ENCODE results near the gene NR3C2.

The NR3C2 gene

DNA sequence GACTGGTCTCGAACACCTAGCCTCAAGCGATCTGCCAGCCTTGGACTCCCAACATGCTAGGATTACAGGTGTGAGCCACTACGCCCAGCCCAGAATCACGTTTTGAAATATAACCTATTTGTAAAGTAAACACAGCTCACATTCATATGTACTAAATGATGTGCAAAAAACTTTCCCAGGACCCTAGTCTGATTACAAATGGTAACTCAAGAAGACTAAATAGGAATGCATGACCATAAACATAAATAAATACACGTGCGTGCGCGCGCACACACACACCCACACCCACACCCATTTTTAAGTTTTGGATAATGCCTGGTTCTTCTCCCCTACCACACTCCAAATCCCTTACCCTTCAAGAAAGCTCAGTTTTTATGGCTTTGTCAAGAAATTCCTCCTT, 163.9 kb downstream of the NR3C2 start:
- no peak for DNase-seq (ENCODE audit: low read depth)
- TF ChIP-seq, protein P1, sequence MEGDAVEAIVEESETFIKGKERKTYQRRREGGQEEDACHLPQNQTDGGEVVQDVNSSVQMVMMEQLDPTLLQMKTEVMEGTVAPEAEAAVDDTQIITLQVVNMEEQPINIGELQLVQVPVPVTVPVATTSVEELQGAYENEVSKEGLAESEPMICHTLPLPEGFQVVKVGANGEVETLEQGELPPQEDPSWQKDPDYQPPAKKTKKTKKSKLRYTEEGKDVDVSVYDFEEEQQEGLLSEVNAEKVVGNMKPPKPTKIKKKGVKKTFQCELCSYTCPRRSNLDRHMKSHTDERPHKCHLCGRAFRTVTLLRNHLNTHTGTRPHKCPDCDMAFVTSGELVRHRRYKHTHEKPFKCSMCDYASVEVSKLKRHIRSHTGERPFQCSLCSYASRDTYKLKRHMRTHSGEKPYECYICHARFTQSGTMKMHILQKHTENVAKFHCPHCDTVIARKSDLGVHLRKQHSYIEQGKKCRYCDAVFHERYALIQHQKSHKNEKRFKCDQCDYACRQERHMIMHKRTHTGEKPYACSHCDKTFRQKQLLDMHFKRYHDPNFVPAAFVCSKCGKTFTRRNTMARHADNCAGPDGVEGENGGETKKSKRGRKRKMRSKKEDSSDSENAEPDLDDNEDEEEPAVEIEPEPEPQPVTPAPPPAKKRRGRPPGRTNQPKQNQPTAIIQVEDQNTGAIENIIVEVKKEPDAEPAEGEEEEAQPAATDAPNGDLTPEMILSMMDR (IDR thresholded peaks at IDR 0.05; ENCODE audit: insufficient read depth, low read depth, low read length, missing control alignments) = no peak
- no peak overlapping the region for H3K4me3 ChIP-seq (ENCODE audit: low read depth, low read length)

DNA sequence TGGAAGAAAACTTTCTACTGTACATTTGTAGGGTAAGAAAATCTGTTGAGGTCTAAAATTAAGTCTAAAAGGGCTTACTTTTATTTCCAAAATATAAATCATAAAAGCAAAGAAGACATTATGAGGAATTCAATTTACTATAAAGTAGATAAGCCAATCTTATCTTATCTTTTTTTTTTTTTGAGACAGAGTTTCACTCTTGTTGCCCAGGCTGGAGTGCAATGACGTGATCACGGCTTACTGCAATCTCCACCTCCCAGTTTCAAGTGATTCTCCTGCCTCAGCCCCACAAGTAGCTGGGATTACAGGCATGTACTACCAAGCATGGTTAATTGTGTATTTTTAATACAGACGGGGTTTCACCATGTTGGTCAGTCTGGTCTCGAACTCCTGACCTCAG, 166.9 kb downstream of the NR3C2 start:
- no peak overlapping the region for H3K4me3 ChIP-seq (ENCODE audit: low read depth, low read length)
- no peak for DNase-seq (ENCODE audit: low read depth)
- TF ChIP-seq, protein P1 (IDR thresholded peaks at IDR 0.05; ENCODE audit: insufficient read depth, low read depth, low read length, missing control alignments) = no peak

GRCh38 chr4:148273501-148273986, 168.7 kb downstream of the NR3C2 start:
- TF ChIP-seq, protein P1 (IDR thresholded peaks at IDR 0.05; ENCODE audit: insufficient read depth, low read depth, low read length, missing control alignments) = no peak
- DNase-seq (ENCODE audit: low read depth) = no peak

GRCh38 chr4:148271166-148271565, 171.0 kb downstream of the NR3C2 start:
- DNase-seq (ENCODE audit: low read depth) = no peak
- TF ChIP-seq, protein P1 (IDR thresholded peaks at IDR 0.05; ENCODE audit: insufficient read depth, low read depth, low read length, missing control alignments) = no peak
- no peak overlapping the region for H3K4me3 ChIP-seq (ENCODE audit: low read depth, low read length)

More at GRCh38 chr4:148273501-148273986, 168.7 kb downstream of the NR3C2 start:
- no peak overlapping the region for H3K4me3 ChIP-seq (ENCODE audit: low read depth, low read length)

DNA sequence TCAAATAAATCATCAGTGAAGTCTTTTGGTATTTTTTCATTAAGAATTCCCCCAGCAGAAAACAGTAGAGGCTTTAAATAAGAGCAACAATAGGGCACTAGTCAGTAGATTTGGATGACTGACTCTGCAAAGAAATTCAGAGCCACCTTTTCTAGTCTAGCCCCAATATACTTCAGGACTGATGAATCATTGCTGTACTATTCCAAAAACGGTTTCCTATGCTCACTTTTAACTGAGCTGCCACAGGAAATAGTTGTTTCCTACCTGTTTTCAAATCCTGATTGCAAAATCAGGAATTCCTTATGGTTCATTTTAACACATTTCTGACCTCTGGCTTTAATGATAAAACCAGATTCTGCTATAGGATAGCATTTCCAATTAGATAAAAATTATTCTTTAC, 171.6 kb downstream of the NR3C2 start:
- H3K4me3 ChIP-seq (ENCODE audit: low read depth, low read length) = no peak overlapping the region
- TF ChIP-seq, protein P1 (IDR thresholded peaks at IDR 0.05; ENCODE audit: insufficient read depth, low read depth, low read length, missing control alignments) = no peak
- no peak for DNase-seq (ENCODE audit: low read depth)

GRCh38 chr4:148268835-148269234, 173.4 kb downstream of the NR3C2 start:
- DNase-seq (ENCODE audit: low read depth) = no peak
- no peak overlapping the region for H3K4me3 ChIP-seq (ENCODE audit: low read depth, low read length)
- TF ChIP-seq, protein P1 (IDR thresholded peaks at IDR 0.05; ENCODE audit: insufficient read depth, low read depth, low read length, missing control alignments) = no peak

GRCh38 chr4:148266921-148267320, 175.3 kb downstream of the NR3C2 start:
- TF ChIP-seq, protein P1 (IDR thresholded peaks at IDR 0.05; ENCODE audit: insufficient read depth, low read depth, low read length, missing control alignments) = no peak
- H3K4me3 ChIP-seq (ENCODE audit: low read depth, low read length) = no peak overlapping the region
- no peak for DNase-seq (ENCODE audit: low read depth)
